Endothelial cell of umbilical vein (primary cell): ENCODE data around the gene PYROXD2. TPM values are rescaled to one million over a fixed set of nuclear protein-coding genes. Genes with fewer than 3 reads are reported as not detected.

Source experiments
- microRNA counts: library from miRNA; unstranded; fragments of <30 nt; microRNA quantifications from one replicate; lab custom pipeline; 2016
- microRNA-seq: library from miRNA; unstranded; fragments of <30 nt; microRNA quantifications from one replicate; pipeline ENCODE4 v1.2.0, GENCODE V29; 2021; ENCODE audit warnings: borderline number of aligned reads, borderline replicate concordance
- polyA plus RNA-seq, 4 experiments: library from polyadenylated mRNA; depleted of rRNA in 3 of 4; stranded (reverse) in 3 of 4; unstranded in 1 of 4; fragments of >200 nt; gene quantifications; 2 replicates each; pipeline versions ENCODE4 v1.2.1 to v1.2.3, GENCODE V29; 2011 to 2012; ENCODE audit warnings: missing spikeins in 1 of 4
- small RNA-seq: library from RNA; depleted of rRNA; stranded (forward); fragments of <200 nt; gene quantifications from one replicate; pipeline ENCODE3, GENCODE V24; 2012; ENCODE audit warnings: low replicate concordance, low read depth; ENCODE audit not compliant: insufficient read depth, insufficient read length
- total RNA-seq: library from RNA; stranded (reverse); gene quantifications from 2 replicates; pipeline ENCODE4 v1.2.3, GENCODE V29; 2021

PYROXD2 gene
- total and polyA plus RNA-seq, 2 donors (not counting 3 experiments of a cell fraction or from before 2014, with no cell fraction given), result 7.0 to 13.7 TPM

MicroRNA genes within 50 kb of the gene (microRNA counts, 767-probe panel; counts per million panel counts)
- 723 counts per million, percentile 96 among the panel's probes with 10 or more counts for microRNA hsa-miR-1287 (lab: Ali Mortazavi, UCI)

Small RNA genes lying within 50 kb of the gene (microRNA-seq; reads per million reads assigned to microRNA genes)
- gene MIR1287, result 32.2 reads per million, percentile 41 among the genes with 10 or more reads in this experiment
- not detected for gene MIR4685

Small RNA genes lying within 50 kb of the gene (small RNA-seq; reads per million reads assigned to genes)
- not detected for gene MIR4685

Other genes starting within 250 kb of the PYROXD2 start
- gene LOXL4, start 147.0 kb downstream of the PYROXD2 start, total RNA-seq, result 0.92 and 1.4 TPM in 2 replicates
- 1.8 and 1.9 TPM in 2 replicates for gene LOXL4, start 147.0 kb downstream of the PYROXD2 start, polyA plus RNA-seq
- 60.7 and 67.1 TPM in 2 replicates for gene HPS1, start 31.8 kb upstream of the PYROXD2 start, total RNA-seq
- 67.5 and 81.3 TPM in 2 replicates for gene HPS1, start 31.8 kb upstream of the PYROXD2 start, polyA plus RNA-seq